HG02938 (cell line): ENCODE measurements around the gene RARRES2.
"Not testable (repeated sequence)": the region's sequence is repeated elsewhere in the genome, so short reads cannot be mapped to it uniquely, and the experiment has no call there.

ENCODE experiments used
- ATAC-seq: cut with Tn5 transposase; IDR thresholded peaks from one replicate; pipeline ENCODE4 v1.9.1; 2021; ENCODE audit warnings: mild to moderate bottlenecking, moderate library complexity; ENCODE audit not compliant: unreplicated experiment

The RARRES2 gene

DNA sequence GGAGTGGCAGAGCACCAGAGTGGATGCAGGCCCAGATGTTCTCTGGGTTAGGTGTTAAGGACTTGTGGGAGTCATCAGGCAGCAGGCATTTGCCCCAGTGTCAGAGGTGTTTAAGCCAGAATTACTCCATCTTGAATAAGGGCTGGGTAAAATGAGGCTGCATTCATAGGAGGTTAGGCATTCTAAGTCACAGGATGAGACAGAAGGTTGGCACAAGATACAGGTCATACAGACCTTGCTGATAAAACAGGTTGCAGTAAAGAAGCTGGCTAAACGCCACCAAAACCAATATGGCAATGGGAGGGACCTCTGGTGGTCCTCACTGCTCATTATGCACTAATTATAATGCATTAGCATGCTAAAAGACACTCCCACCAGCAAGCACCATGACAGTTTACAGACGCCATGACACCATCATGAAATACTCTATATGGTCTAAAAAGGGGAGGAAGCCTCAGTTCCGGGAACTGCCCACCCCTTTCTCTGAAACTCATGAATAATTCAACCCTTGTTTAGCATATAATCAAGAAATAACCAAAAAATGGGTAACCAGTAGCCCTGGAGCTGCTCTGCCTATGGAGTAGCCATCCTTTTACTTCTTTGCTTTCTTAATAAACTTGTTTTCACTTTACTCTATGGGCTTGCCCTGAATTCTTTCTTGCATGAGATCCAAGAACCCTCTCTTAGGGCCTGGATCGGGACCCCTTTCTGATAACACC lies 19.2 kb downstream of the RARRES2 start:
- peak; percentile 33 for ATAC-seq

DNA sequence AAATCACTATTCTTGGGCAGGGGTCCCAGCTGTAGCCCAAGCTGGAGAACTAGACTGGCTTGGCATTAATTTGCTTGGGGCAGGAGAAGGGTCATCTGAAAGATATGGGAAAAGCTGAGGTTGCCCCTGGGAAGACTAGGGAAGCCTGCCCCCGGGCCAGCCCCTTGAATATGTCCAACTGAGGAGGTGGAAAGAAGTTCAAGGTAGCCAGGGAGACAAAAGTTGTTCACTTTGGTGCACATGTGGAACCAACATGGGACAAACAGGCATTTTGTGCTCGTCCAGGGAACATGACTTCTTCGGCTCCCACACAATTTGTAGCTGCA lies 19.7 kb downstream of the RARRES2 start:
- no peak for ATAC-seq

DNA sequence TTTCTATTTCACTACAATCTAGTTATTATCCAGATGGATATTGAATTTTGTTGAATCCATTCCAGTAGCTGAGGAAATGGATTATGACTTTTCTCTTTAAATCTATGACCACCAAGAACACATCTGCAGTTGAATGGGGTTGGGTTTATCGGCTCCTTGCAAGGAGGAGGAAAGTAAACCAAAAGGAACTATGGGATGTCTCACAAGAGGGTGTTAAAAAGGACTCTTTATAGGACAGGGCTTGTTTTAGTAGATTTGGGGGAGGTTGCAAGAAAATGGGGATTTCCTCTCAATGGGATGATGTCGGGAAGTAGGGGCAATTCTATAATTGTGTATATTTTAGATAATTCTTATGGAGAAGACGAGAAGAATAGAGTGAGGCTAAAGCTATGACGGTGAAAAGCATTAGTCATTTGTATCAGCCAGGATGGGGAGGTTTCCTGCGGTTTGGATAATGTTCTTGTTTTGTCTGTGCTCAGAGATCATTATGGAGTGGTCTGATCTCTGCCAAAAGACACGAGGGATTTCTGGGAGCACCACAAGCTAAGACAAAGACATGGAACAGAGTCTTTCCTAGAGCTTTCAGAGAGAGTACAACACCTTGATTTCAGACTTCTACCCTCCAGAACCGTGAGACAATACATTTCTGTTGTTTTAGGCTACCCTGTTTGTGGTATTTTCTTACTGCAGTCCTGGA lies 23.5 kb downstream of the RARRES2 start:
- no peak for ATAC-seq

DNA sequence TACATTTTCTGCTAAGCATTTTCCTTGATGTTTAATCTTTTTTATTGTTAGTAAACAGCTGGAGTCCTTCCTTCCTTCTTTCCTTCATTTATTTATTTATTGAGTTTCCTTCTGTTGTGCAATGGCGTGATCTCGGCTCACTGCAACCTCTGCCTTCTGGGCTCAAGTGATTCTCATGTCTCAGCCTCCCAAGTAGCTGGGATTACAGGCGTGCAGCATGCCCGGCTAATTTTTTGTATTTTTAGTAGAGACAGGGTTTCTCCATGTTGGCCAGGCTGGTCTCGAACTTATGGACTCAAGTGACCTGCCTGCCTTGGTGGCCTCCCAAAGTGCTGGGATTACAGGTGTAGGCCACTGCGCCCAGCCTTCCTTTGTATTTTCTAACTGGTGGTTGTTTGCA lies 24.4 kb downstream of the RARRES2 start:
- not testable (repeated sequence) for ATAC-seq

DNA sequence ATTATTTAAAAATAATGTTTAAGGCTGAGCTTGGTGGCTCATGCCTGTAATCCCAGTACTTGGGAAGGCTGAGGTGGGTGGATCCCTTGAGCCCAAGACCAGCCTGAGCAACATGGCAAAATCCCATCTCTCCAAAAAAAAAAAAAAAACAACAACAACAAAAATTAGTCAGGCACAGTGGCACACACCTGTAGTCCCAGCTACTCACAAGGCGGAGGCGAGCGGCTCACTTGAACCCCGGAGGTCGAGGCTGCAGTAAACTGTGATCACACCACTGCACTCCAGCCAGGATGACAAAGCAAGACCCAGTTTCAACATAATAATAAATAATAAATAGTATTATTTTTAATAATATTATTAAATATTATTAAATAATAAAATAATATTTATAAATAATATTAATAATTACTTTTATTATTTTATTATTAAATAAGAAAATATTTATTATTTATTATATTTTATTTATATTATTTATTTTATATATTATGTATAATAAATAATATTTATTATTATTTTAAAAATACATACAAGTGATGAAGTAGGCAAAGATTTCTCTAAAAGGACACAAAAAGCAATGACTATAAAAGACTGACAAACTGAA lies 26.7 kb downstream of the RARRES2 start:
- no peak for ATAC-seq

DNA sequence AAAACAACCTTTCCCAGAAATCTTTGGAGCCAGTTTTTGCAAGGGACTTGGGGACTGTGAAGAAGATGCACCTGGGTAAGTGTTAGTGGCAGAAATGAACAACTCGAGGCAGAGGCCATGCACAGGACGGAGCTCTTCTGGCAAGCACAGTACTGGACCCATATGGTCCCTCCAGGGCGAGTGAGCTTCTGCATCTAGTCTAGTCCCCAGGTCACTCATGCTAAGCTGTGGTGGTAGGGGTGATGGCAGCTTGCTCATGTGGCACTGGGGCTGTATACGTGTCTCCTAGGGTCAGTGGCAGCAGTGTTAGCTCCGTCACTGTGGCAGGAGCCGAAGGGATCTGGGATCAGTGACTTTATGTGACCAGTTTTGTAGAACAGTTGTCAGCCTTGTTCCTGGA lies 27.6 kb downstream of the RARRES2 start:
- no peak for ATAC-seq

DNA sequence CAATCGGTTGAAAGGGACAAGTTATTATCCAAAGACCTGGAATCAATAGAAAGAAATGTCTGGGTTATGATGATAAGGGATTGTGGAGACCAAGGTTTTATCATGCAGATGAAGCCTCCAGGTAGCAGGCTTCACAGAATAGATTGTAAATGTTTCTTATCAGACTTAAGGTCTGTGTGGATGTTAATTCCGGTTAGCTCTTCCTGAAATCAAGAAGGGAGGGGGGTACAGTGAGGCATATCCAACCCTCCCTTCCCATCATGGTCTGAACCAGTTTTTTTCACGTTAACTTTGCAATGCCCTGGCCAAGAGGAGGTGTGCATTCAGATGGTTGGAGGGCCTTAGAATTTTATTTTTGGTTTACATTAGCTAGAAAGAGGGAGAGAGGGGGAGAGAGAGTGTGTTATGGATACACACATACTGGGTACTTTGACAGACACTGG lies 28.0 kb downstream of the RARRES2 start:
- no peak for ATAC-seq

DNA sequence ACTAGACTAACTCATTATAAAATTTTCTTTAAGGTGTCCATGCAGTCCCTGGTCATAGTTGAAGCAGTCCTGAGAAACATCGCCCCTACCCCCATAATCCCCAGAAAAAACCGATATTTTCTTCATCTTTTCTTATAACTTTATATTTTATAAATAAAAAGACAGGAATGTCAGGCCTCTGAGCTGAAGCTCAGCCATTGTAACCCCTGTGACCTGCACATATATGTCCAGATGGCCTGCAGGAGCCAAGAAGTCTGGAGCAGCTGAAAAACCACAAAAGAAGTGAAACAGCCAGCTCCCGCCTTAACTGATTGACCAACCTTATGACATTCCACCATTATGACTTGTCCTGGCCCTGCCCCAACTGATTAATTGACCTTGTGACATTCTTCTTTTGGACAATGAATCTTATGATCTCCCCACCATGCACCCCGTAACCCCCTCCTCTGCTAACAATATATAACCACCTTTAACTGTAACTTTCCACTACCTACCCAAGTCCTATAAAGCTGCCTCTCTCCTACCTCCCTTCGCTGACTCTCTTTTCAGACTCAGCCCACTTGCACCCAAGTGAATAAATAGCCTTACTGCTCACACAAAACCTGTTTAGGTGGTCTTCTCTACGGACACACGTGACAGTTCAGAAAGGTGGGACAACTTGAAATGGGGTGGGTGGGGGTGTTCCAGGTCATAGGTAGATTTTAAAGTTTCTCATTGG lies 28.6 kb downstream of the RARRES2 start:
- ATAC-seq: not testable (repeated sequence)

DNA sequence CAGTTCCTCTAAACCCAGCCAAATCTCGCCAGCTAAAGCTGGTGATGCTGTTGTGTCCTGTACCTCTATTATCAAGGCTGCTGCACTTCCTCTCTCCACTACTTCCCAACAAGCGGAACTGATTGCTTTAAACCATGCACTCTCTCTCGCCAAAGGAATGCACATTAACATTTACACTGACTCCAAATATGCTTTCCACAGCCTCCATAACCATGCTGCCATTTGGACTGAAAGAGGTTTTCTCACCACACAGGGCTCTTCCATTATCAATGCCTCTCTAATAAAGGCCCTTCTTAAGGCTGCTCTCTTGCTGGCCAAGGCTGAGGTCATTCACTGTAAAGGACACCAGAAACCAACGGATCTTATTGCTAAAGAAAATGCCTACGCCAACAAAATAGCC lies 29.7 kb downstream of the RARRES2 start:
- no peak for ATAC-seq

DNA sequence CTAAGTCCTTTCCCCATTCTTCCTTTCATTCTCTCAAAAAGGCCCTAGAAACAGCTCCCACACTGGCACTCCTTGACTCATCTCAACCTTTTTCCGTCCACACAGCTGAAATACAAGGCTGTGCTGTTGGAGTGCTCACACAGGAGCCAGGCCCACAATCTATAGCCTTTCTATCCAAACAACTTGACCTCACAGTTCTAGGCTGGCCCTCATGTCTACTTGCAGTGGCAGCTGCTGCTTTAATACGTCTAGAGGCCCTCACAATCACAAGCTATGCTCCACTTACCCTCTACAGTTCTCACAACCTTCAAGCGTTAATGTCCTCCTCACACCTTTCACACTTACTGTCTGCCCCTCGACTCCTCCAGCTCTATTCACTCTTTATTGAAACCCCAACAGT lies 30.3 kb downstream of the RARRES2 start:
- ATAC-seq: no peak

DNA sequence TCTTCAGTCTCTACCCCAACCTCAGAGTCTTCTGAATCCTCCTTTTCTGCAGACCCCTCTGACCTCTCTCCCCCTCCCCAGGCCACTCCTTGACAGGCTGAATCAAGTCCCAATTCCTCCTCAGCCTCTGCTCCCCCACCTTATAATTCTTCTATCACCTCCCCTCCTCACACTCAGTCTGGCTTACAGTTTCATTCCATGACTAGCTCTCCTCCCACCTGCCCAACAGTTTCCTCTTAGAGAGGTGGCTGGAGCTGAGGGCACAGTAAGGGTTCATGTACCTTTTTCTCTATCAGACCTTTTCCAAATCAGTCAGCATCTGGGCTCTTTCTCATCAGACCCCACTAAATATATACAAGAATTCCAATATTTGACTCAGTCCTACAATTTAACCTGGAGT lies 32.9 kb downstream of the RARRES2 start:
- ATAC-seq: no peak

DNA sequence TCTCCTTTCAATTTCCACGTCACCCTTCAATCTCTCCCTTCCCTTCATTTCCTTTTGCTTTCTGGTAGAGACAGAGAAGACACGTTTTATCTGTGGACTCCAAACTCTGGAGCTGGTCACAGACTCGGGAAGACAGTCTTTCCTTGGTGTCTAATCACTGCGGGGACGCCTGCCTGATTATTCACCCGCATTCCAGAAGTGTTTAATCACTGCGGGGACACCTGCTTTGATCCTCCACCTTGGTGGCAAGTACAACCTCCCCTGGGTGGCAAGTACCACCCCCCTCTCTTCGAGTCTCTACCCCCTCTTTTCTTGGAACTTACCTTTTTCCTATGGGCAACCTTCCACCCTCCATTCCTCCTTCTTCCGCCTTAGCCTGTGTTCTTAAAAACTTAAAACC lies 33.5 kb downstream of the RARRES2 start:
- ATAC-seq: no peak

DNA sequence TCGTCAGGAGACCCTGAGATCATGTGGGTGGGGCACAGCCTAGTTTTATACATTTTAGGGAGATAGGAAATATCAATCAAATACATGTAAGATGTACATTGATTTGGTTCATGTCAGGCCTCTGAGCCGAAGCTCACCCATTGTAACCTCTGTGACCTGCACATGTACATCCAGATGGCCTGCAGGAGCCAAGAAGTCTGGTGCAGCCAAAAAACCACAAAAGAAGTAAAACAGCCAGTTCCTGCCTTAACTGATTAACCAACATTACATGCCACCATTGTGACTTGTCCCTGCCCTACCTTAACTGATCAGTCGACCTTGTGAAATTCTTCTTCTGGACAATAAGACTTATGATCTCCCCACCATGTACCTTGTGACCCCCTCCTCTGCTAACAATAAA lies 34.3 kb downstream of the RARRES2 start:
- ATAC-seq: no peak

DNA sequence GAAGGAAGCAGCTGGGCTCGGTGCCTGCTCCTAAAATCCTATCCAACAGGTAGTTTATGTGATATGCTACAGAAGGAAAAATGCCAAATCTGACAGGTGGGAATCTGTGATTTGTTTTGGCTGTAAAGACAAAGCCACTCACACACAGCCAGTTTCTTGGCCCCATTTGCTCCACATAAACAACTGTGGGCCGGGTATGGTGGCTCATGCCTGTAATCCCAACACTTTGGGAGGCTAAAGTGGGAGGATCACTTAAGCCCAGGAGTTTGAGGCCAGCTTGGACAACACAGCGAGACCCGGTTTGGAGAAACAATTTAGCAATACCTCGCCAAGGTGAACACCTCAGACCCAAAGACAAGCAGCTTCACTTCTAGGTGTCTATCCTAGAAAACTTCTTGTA lies 35.1 kb downstream of the RARRES2 start:
- not testable (repeated sequence) for ATAC-seq

DNA sequence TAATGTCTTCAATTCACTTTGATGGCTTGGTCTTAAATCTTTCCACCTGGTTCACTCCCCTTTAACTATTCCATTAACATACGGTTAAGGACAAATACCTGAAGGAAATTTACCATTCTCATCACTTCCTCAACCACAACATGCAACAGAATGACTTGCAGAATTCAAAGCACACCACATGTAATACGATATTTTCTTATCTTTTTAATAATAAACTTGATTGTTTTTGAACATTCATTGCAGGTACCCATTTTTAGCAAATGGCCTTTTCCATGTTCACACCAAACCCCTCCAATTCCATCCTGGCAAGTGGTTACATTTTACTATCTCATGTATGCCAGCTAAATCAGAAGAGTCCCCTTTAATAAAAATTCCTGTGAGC lies 35.5 kb downstream of the RARRES2 start:
- not testable (repeated sequence) for ATAC-seq

DNA sequence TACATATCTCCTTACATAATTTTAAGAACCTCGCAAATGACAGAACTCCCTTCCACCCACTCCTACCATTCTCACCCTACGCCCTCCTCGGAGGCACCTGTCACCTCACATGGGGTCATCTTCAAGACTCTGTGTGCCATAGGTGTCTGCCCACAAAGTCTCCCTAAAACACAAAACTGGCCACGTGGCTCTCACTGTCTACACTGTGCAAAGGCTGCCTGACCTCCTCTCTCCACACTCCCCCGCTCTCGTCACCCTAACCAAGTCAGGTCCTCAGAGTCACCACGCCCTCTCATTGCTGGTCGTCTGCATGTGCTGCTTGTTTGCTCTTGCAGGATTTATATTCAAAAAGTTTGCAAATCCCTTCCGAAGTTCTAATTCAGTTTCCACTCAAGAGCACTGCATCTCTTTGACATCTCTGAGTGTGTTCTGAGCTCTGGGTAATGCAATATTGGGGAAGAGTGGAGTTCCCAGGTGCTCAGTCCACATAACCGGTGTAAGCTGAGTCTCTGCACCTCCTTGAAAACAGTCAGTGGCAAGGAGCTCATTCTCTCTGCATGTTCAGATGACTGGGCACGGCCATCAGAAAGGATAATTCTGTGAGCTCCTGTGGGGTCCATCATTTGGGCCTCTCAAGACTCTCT lies 36.0 kb downstream of the RARRES2 start:
- not testable (repeated sequence) for ATAC-seq

DNA sequence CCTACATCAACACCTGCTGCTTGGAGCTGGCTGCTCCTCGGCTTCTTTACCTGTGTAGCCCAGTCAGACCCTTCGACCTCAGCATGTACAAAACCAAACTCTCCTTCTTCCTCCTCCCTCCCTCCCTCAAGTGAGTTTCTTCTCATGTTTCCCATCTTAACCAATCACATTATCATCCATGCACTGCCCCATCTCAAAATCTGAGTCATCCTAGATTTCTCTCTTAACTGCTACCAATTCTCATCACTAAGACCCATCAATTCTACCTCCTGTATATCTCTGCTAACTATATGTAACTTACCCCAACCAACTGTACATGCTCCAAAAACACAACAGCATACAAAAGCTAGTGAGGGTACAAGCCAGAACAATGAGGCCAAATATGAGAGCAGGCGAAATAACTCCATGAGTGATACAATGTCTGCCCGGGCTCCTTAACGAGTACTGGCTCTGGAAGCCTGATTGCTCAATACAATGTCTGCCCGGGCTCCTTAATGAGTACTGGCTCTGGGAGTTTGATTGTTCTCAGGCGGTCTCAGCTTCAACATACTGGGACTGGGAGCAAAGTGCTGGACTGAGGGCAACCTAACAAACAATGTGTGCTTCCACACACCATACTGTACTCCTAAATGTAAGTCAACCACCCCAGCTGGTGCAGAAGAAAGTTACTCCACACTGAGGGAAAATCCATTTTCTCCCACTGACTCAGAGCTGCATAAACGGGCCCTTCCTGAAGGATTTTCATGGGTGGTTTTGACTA lies 36.8 kb downstream of the RARRES2 start:
- not testable (repeated sequence) for ATAC-seq

DNA sequence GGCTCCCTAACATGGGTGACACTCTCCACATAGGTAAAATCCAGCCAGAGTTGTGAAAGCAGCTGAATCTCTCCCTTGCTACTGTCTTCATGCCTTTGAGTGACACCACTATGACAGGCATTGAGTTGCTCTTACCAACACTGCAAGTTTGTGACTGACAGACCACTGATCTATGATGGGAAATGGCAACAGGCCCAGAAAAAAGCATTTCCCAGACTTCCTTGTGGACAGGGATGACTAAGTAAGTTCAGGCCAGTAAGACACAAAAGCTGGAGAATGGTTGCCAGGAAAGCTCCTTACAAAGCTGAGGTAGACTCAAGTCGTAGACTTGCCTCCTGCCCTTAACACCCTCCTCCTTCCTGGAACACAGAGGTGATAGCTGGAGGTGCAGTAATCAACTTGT lies 38.5 kb downstream of the RARRES2 start:
- ATAC-seq: not testable (repeated sequence)

DNA sequence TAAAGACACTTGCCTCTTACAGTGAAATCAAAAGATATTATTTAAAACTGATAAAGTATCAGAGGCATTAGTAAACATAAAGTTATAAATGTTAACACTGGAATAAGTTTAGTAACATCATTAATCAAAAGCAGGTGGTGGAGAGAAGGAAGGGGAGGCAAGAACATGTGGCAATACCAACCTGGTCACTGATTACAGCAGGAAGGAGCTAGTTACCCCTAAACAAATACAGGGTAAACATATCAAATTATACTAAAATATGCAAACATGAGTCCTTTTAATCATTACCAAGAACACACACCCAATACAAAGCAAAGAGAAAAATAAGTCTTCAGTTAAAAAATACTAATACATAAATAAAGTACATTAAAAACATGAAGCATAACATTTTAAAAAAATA lies 43.5 kb downstream of the RARRES2 start:
- ATAC-seq: not testable (repeated sequence)

DNA sequence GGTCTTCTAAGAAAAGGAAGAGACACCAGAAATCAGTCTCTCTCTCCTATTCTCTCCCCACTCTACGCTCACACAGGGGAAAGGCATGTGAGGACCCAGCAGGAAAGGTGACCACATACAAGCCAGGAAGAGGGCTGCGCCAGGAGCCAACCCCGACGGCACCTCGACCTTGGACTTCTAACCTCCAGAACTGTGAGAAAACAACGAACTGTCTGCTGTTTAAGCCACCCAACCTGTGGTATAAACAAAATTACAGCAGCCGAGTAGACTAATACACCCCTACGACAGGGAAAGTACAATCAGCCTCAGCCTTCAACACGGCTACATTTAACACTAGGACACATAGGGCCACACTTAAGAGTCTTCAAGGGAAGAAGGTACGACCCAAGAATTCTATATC lies 44.6 kb downstream of the RARRES2 start:
- not testable (repeated sequence) for ATAC-seq
